Spleen (tissue), 7 donors: Measurements from ENCODE around the gene ZNF585A.
"Not testable (repeated sequence)": the region's sequence is repeated elsewhere in the genome, so short reads cannot be mapped to it uniquely, and the experiment has no call there.

Source experiments
- CTCF ChIP-seq, 11 experiments: fragments of 200-600 bp in 7 of 11; fragments of 450-650 bp in 4 of 11; sonication (generic) in 4 of 11; IDR thresholded peaks in 8 of 11; conservative IDR thresholded peaks in 3 of 11; 1 replicate in 7 of 11; 2 replicates in 4 of 11; pipeline versions ENCODE4 v1.4.0 to v1.8.0; 2016 to 2021; ENCODE audit warnings: antibody characterized with exemption in 11 of 11, inconsistent platforms in 4 of 11, mild to moderate bottlenecking in 1 of 11
- POLR2A ChIP-seq, 3 donors: fragments of 450-650 bp; IDR thresholded peaks; one replicate each; pipeline ENCODE4 v1.5.1; 2017; ENCODE audit warnings: antibody characterized with exemption in 3 of 3, mild to moderate bottlenecking in 1 of 3
- POLR2AphosphoS5 ChIP-seq, 3 donors: sonication (generic); formaldehyde crosslinking; IDR thresholded peaks; one replicate each; pipeline ENCODE4 v1.5.1; 2017; ENCODE audit warnings: antibody characterized with exemption in 3 of 3
- donor health status: DM: no; HTN: no; CAD: no; lungs with moderate emphysema.
- donor health status: DM: no; HTN: no; CAD: no.
- donor health status: DM: no; HTN: no; CAD: no.

- TF ChIP-seq CTCF (IDR thresholded peaks at IDR 0.05 in 8 of 11, conservative IDR thresholded peaks at IDR 0.05 in 3 of 11); POLR2AphosphoS5 (IDR thresholded peaks at IDR 0.05); POLR2A (IDR thresholded peaks at IDR 0.05): not testable (repeated sequence)
These were observed 50.4 kb downstream of the ZNF585A start for GRCh38 chr19:37122093-37122492.
